GM12875 (cell line): ENCODE measurements around the gene KLK15.

Experiments
- H3K4me3 ChIP-seq: one replicate; pipeline ENCODE4 v1.5.1; 2011; ENCODE audit warnings: low read depth, low read length, control low read depth
- CTCF ChIP-seq: IDR thresholded peaks from 2 replicates; pipeline ENCODE4 v1.5.1; 2011; ENCODE audit warnings: low read depth, mild to moderate bottlenecking, control low read depth, inconsistent platforms, low read length, moderate library complexity, borderline replicate concordance; ENCODE audit not compliant: insufficient read depth

KLK15 gene

GRCh38 chr19:50843701-50844221 is 10.4 kb upstream of the KLK15 start:
- no peak overlapping the region for H3K4me3 ChIP-seq
- TF ChIP-seq CTCF = no peak

GRCh38 chr19:50843205-50843604 is 9.8 kb upstream of the KLK15 start:
- no peak overlapping the region for H3K4me3 ChIP-seq
- TF ChIP-seq CTCF = no peak

- TF ChIP-seq CTCF = no peak
Measured at GRCh38 chr19:50842130-50842529, 8.8 kb upstream of the KLK15 start.

GRCh38 chr19:50839712-50840655 is 6.6 kb upstream of the KLK15 start:
- no peak for TF ChIP-seq CTCF
- H3K4me3 ChIP-seq = no peak overlapping the region

More at GRCh38 chr19:50842130-50842529, 8.8 kb upstream of the KLK15 start:
- no peak overlapping the region for H3K4me3 ChIP-seq

- H3K4me3 ChIP-seq = no peak overlapping the region
- peak; percentile 38; the same call in 1 of the 2 replicates for TF ChIP-seq CTCF
Measured at GRCh38 chr19:50838239-50838638, 4.9 kb upstream of the KLK15 start.

- TF ChIP-seq CTCF = no peak
- no peak overlapping the region for H3K4me3 ChIP-seq
Measured at GRCh38 chr19:50837300-50837699, 3.9 kb upstream of the KLK15 start.

- H3K4me3 ChIP-seq = peak overlapping the region; percentile 70
- TF ChIP-seq CTCF = no peak
Measured at GRCh38 chr19:50836543-50837195, 3.3 kb upstream of the KLK15 start.
